Measurements from ENCODE around the gene HRH1. TPM values are rescaled to one million over a fixed set of nuclear protein-coding genes. Genes with fewer than 3 reads are reported as not detected.
A peak's percentile ranks its signal among the peaks of the same experiment; 100 is the strongest.

Gene HRH1
- total RNA-seq, 4 donors from 2014 or later: 3.6 to 27.7 (median 6.1) TPM

- ATAC-seq (ENCODE audit: low FRiP score): no peak
- TF ChIP-seq CTCF (IDR thresholded peaks at IDR 0.05): no peak
- no peak for DNase-seq (ENCODE audit: low spot score)
These were observed 148.2 kb downstream of the HRH1 start for GRCh38 chr3:11302444-11302843.

- no peak for ATAC-seq (ENCODE audit: low FRiP score)
- no peak for DNase-seq (ENCODE audit: low spot score)
- no peak for TF ChIP-seq CTCF (IDR thresholded peaks at IDR 0.05)
These were observed 149.9 kb downstream of the HRH1 start for GRCh38 chr3:11304175-11304574.

GRCh38 chr3:11305509-11305908 lies 151.2 kb downstream of the HRH1 start:
- DNase-seq (ENCODE audit: low spot score) (no peak), ATAC-seq (ENCODE audit: low FRiP score) (no peak)
- TF ChIP-seq CTCF (IDR thresholded peaks at IDR 0.05): no peak

- peak; percentile 82 for ATAC-seq (ENCODE audit: low FRiP score)
- TF ChIP-seq CTCF (IDR thresholded peaks at IDR 0.05): no peak
These were observed 152.7 kb downstream of the HRH1 start for GRCh38 chr3:11306817-11307589.

GRCh38 chr3:11307830-11308432 lies 153.6 kb downstream of the HRH1 start:
- TF ChIP-seq CTCF (IDR thresholded peaks at IDR 0.05): no peak
- DNase-seq (ENCODE audit: low spot score) (no peak), ATAC-seq (ENCODE audit: low FRiP score) (no peak)

More at GRCh38 chr3:11306817-11307589, 152.7 kb downstream of the HRH1 start:
- DNase-seq (ENCODE audit: low spot score): no peak

- DNase-seq (ENCODE audit: low spot score) (no peak), ATAC-seq (ENCODE audit: low FRiP score) (no peak)
- no peak for TF ChIP-seq CTCF (IDR thresholded peaks at IDR 0.05)
These were observed 156.0 kb downstream of the HRH1 start for GRCh38 chr3:11310258-11310657.

- TF ChIP-seq CTCF (IDR thresholded peaks at IDR 0.05): no peak
- ATAC-seq (ENCODE audit: low FRiP score) (no peak), DNase-seq (ENCODE audit: low spot score) (no peak)
These were observed 157.9 kb downstream of the HRH1 start for GRCh38 chr3:11312166-11312565.

All from omental fat pad (tissue), 4 donors.